ENCODE results near the gene PHAX. TPM values are rescaled to one million over a fixed set of nuclear protein-coding genes. Genes with fewer than 3 reads are reported as not detected.

Gene PHAX

GRCh38 chr5:126676195-126676624 lies 75.5 kb downstream of the PHAX start:
- H4K91ac ChIP-seq (ENCODE audit: low read length), result no peak overlapping the region
- H3K4me3 ChIP-seq (ENCODE audit: insufficient read depth in 1 of 2, low read depth in 1 of 2, low read length in 2 of 2), result no peak overlapping the region
- no peak overlapping the region for H2BK12ac ChIP-seq (ENCODE audit: low read length in 2 of 2)
- no peak overlapping the region for H3K14ac ChIP-seq (ENCODE audit: low read length in 2 of 2)
- H3K9ac ChIP-seq (ENCODE audit: low read length), result no peak overlapping the region
- no peak overlapping the region for H3K4ac ChIP-seq (ENCODE audit: low read depth in 1 of 2, low read length in 2 of 2)
- H3K27ac ChIP-seq (ENCODE audit: low read length, poor library complexity, severe bottlenecking), result no peak overlapping the region
- H2AK5ac ChIP-seq (ENCODE audit: low read length, severe bottlenecking), result no peak overlapping the region
- WGBS, result 27% methylated on average over 4 of the region's 4 CpGs
- H2BK15ac ChIP-seq (ENCODE audit: low read depth, poor library complexity, severe bottlenecking), result no peak overlapping the region
- no peak overlapping the region for H2AFZ ChIP-seq (ENCODE audit: low read depth, low read length)
- H3K4me1 ChIP-seq (ENCODE audit: control insufficient read depth, insufficient read depth, low read depth, low read length), result no peaks in the 10 kb centered on the region
- no peak overlapping the region for H3K18ac ChIP-seq (ENCODE audit: low read depth in 1 of 2, low read length in 2 of 2)
- H3K36me3 ChIP-seq (ENCODE audit: control insufficient read depth in 1 of 2, insufficient read depth in 2 of 2, low read depth in 1 of 2, low read length in 2 of 2), result no peaks in the 10 kb centered on the region
- H3K27me3 ChIP-seq (ENCODE audit: control insufficient read depth in 1 of 2, insufficient read depth in 1 of 2, low read length in 2 of 2), result peaks cover 0 to 8% of the 10 kb centered on the region in 2 experiments
- DNase-seq, result peak; percentile 67
- no peak overlapping the region for H2BK120ac ChIP-seq (ENCODE audit: low read depth, low read length)
- H3K9me3 ChIP-seq (ENCODE audit: control insufficient read depth, low read length), result no peaks in the 10 kb centered on the region
- H4K8ac ChIP-seq (ENCODE audit: low read length), result no peak overlapping the region
- H3K79me1 ChIP-seq (replicated peaks; ENCODE audit: low read length, poor library complexity, severe bottlenecking), result no peaks in the 10 kb centered on the region
- H3K23ac ChIP-seq (ENCODE audit: low read length in 2 of 2), result no peak overlapping the region
- peak overlapping the region; percentile 13 for H3K4me2 ChIP-seq (ENCODE audit: low read length, poor library complexity, severe bottlenecking)
- H2BK5ac ChIP-seq (ENCODE audit: low read depth, low read length, poor library complexity, severe bottlenecking), result no peak overlapping the region

Small RNAs within 50 kb of the gene (small RNA-seq; reads per million reads assigned to genes)
- not detected for gene BOLA3P3 (ENCODE audit: low read depth)
- gene RNU6-290P (ENCODE audit: low read depth), result not detected
